GM10847 (cell line): ENCODE data around the gene LAIR1.

Experiments
- POLR2A ChIP-seq: IDR thresholded peaks from 2 replicates; pipeline ENCODE4 v1.6.1; 2011; ENCODE audit not compliant: insufficient read length; ENCODE audit errors: extremely low read depth

Gene LAIR1, protein sequence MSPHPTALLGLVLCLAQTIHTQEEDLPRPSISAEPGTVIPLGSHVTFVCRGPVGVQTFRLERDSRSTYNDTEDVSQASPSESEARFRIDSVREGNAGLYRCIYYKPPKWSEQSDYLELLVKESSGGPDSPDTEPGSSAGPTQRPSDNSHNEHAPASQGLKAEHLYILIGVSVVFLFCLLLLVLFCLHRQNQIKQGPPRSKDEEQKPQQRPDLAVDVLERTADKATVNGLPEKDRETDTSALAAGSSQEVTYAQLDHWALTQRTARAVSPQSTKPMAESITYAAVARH

GRCh38 chr19:54364775-54365257 is at the start of gene LAIR1:
Gene LAIR1 (minus strand): TSS chr19:54364931. CDS start chr19:54364804, 127 bp downstream.
- TF ChIP-seq POLR2A: no peak

DNA sequence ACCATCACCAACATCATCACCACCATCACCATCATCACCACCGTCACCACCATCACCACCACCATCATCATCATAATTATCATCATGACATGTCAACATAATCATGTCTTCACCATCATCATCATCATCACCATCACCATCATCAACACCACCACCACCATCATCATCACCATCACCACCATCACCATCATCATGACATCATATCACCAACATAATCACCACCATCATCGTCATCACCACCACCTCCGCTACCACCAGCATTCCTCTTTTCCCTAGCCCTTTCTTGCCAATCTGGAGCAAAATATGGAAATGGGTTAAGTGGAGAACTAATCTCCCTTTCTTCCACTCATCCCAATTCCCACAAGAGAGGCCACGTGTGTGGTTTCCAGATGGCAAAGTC is 49.4 kb upstream of the LAIR1 start:
- no peak for TF ChIP-seq POLR2A

- no peak for TF ChIP-seq POLR2A
Observed at GRCh38 chr19:54412877-54413276, 48.1 kb upstream of the LAIR1 start.

DNA sequence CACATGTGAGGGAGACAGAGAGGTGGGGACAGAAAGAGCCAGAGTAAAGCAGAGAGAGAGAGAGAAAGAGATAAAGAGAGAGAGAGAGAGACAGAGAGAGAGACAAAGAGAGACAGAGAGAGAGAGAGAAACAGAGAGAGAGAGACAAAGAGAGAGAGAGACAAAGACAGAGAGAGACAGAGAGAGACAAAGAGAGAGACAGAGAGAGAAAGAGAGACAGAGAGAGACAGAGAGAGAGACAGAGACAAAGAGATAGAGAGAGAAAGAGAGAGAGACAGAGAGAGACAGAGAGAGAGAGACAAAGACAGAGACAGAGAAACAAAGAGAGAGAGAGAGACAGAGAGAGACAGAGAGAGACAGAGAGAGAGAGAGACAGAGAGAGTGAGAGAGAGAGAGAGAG is 46.3 kb upstream of the LAIR1 start:
- no peak for TF ChIP-seq POLR2A

DNA sequence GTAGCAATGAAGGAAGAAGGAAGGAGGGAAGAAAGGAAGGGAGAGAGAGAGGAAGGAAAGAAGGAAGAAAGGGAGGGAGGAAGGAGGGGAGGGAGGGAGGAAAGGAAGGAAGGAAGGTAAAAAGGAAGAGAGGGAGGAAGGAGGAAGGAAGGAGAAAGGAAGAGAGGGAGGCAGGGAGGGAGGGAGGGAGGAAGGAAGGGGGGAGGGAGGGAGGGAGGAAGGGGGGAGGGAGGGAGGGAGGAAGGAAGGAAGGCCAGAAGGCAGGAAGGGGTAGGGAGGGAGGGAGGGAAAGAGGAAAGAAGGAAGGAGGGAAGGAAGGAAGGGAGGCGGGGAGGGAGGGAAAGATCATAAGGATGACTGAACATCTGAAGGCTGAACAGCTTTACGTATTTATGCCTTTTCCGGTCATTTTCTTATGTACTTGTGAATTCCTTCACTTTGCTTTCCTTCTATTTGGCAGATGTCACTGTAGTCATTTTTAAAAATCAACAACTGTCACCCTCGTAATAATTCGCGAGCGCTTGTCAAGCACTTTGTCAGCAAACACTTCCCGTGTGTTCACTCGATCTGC is 43.8 kb upstream of the LAIR1 start:
- TF ChIP-seq POLR2A: no peak

DNA sequence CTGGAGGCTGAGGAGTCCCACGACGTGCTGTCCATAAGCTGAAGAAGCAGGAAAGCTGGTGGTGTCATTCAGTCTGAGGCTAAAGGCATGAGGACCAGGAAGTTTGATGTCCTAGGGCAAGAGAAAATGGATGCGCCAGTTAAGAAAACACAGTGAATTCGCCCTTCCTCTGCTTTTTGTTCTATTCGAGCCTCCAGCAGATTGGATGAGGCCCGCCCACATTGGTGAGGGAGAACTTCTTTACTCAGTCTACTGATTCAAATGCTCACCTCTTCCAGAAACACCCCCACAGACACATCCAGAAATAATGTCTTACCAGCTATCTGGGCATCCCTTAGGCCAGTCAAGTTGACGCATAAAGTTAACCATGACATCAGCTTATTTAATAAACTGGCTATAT is 43.0 kb upstream of the LAIR1 start:
- no peak for TF ChIP-seq POLR2A

- TF ChIP-seq POLR2A: no peak
Observed at GRCh38 chr19:54405628-54406027, 40.9 kb upstream of the LAIR1 start.

GRCh38 chr19:54403054-54403453 is 38.3 kb upstream of the LAIR1 start:
- no peak for TF ChIP-seq POLR2A

GRCh38 chr19:54400913-54401312 is 36.2 kb upstream of the LAIR1 start:
- TF ChIP-seq POLR2A: no peak

DNA sequence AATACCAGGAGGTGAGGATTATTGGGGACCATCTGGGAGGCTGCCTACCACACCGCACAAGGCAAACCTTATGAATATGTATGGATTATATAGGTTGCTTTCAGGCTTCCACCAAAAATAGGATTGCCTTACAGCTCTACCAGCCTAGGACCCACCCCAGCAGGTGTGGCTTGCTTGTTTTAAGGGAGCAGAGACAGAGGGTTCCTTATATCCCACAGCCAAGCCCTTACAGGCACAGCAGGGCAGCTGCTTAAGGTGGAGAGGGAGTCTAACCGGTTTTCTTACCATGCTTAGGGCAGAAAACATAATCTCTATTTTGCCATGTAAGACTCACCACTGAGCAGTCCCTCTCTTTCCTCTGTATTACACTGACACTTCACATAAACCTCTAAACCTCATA is 34.5 kb upstream of the LAIR1 start:
- TF ChIP-seq POLR2A: no peak

GRCh38 chr19:54395685-54396084 is 31.0 kb upstream of the LAIR1 start:
- no peak for TF ChIP-seq POLR2A

GRCh38 chr19:54393381-54393780 is 28.6 kb upstream of the LAIR1 start:
- TF ChIP-seq POLR2A: no peak

DNA sequence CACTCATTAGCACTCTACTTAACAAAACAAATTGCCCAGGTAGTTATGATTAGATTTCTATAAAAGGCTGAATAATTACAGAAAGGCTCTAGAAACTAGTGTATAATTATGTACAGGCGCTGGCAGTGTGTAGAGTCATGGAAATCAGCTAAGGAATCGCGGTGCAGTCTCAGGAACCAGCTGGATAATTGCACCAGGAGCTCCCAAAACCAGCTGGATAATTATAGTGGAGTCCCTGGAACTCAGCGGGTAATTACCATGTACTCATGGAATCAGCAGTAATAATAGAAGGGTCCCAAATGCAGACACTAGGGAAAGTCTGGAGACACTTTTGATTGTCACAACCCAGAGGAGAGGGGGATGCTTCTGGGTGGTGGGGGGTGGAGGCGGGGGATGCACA is 27.4 kb upstream of the LAIR1 start:
- no peak for TF ChIP-seq POLR2A

DNA sequence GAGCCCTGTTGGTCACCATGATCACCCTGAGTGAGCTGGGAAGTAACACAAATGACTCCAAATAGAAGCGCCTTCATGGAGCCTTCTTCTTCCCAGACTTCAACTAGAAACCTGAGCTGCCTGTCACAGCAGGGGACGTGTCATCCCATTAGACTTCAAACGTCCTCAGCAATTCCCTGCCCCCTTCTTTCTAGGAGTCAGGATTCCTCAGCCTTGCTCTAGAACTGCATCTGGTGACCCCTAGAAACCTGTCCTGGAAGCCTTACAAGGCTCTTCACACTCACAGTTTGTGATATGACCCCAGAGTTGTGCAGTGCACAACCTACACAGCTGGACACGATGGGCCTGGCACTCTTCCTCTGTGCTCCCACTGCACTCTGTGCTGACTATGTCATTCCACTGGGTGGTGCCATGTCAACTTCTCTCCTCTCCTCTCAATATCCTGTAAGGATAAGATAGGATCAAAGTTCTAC is 26.9 kb upstream of the LAIR1 start:
- TF ChIP-seq POLR2A: no peak

- no peak for TF ChIP-seq POLR2A
Observed at GRCh38 chr19:54390942-54391577, 26.3 kb upstream of the LAIR1 start.

DNA sequence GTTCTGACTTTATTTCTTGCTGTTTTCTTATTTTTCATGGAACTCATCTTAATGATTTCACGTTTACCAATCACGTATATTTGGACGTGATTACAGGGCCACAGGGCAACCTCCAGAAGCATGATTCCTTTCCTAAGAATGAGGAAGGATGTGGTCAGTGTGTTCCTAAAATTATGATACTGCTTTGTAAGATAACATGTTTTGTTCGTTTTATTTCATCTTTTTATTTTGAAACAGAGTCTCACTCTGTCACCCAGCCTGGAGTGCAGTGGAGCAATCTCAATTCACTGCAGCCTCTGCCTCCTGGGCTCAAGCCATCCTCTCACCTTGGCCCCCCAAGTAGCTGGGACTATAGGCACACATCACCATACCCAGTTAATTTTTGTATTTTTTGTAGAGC is 24.8 kb upstream of the LAIR1 start:
- TF ChIP-seq POLR2A: no peak
